Mucosa of descending colon (tissue), 3 donors: ENCODE data around the gene PIP4K2A. TPM values are rescaled to one million over a fixed set of nuclear protein-coding genes. Genes with fewer than 3 reads are reported as not detected.

Experiments
- ATAC-seq: fragments of 200-7000 bp; cut with Tn5 transposase; one replicate; pipeline ENCODE4 v1.9.1; 2020; ENCODE audit warnings: mild to moderate bottlenecking, moderate library complexity
- DNase-seq, 3 donors: peaks; one replicate each; pipeline ENCODE4 v3.0.0-alpha.2; 2020
- H3K36me3 ChIP-seq: fragments of 200-600 bp; one replicate; pipeline ENCODE4 v1.8.0; 2021; ENCODE audit warnings: low read depth, mild to moderate bottlenecking
- H3K4me1 ChIP-seq: fragments of 200-600 bp; one replicate; pipeline ENCODE4 v1.8.0; 2021; ENCODE audit warnings: low read depth, mild to moderate bottlenecking
- H3K4me3 ChIP-seq: fragments of 200-600 bp; one replicate; pipeline ENCODE4 v1.8.0; 2021; ENCODE audit warnings: mild to moderate bottlenecking
- H3K9me3 ChIP-seq: fragments of 200-600 bp; one replicate; pipeline ENCODE4 v1.8.0; 2021; ENCODE audit warnings: mild to moderate bottlenecking
- intact Hi-C, 2 donors: fragments of 100-400 bp; cut with DNase I in 1 of 2; cut with micrococcal nuclease in 1 of 2; formaldehyde crosslinking; loops; one replicate each; pipeline versions ENCODE4 v1.11.0 to v1.11.1; 2022; cut with DNase I, micrococcal nuclease
- total RNA-seq, 3 donors: library from RNA; stranded (reverse); fragmentation: NEBNext Ultra II Directional in 2 of 3; extraction: Animal tissue kit (Norgen Biotek cat#: 25700) in 2 of 3; gene quantifications; one replicate each; pipeline versions ENCODE4 v1.2.1 to v1.2.4, GENCODE V29; 2021 to 2023
- TF ChIP-seq, protein P1 (sequence below): fragments of 200-600 bp; IDR thresholded peaks from one replicate; pipeline ENCODE4 v1.8.0; 2022; ENCODE audit warnings: antibody characterized with exemption, mild to moderate bottlenecking
- donor health status: DM: no; HTN: no; CAD: no; lungs with moderate emphysema.
- donor health status: DM: no; HTN: no; CAD: no.
- donor health status: DM: no; HTN: yes; CAD: no.

The PIP4K2A gene
- total RNA-seq, 3 donors from 2014 or later, result 17.2 to 29.4 (median 21.2) TPM

DNA sequence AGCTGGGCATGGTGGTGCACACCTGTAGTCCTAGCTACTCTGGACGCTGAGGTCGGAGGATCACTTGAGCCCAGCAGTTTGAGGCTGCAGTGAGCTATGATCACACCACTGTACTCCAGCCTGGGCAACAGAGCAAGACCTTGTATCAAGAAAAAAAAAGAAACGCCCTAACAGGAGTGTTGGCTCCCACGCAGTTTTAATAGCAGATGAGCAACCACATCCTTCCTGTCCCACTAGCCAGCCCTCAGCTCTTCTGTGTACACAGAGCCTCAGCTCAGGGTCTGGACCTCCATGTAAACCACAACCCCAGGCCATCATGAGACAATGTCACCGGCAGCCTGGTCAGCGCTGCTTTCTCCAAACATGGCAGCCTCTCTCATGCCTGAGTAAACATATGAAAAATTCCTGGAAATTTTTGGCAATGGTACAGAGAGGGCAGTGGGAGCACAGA lies 108.2 kb downstream of the PIP4K2A start:
- Histone ChIP-seq H3K4me1 (no peaks in the 10 kb centered on the region), H3K36me3 (no peaks in the 10 kb centered on the region), H3K9me3 (no peaks in the 10 kb centered on the region), H3K4me3 (no peak overlapping the region)
- TF ChIP-seq, protein P1, sequence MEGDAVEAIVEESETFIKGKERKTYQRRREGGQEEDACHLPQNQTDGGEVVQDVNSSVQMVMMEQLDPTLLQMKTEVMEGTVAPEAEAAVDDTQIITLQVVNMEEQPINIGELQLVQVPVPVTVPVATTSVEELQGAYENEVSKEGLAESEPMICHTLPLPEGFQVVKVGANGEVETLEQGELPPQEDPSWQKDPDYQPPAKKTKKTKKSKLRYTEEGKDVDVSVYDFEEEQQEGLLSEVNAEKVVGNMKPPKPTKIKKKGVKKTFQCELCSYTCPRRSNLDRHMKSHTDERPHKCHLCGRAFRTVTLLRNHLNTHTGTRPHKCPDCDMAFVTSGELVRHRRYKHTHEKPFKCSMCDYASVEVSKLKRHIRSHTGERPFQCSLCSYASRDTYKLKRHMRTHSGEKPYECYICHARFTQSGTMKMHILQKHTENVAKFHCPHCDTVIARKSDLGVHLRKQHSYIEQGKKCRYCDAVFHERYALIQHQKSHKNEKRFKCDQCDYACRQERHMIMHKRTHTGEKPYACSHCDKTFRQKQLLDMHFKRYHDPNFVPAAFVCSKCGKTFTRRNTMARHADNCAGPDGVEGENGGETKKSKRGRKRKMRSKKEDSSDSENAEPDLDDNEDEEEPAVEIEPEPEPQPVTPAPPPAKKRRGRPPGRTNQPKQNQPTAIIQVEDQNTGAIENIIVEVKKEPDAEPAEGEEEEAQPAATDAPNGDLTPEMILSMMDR, result no peak
- ATAC-seq (peak; percentile 86), DNase-seq (peak in 1 of 3 donors; percentile 49)
- intact Hi-C loops, result no loop called here

DNA sequence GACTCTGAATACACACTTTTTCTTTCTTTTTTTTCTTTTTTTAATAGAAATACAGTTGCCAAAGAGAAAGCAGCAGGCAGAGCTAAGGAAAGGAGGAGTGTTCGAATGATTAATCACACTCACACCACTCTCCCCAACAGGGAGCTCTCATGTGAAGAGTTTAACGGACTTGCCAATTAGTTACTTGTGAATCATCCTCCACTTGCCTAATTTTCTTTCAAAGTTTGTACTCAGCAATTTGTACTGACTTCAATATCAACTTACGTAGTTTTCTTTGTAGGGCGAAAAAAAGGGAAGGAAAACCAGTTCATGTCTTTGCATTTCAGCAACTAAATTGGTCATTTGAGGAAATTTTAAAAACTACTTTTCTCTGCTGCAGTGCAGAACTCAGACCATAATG lies 109.2 kb downstream of the PIP4K2A start:
- H3K4me1 ChIP-seq, result no peaks in the 10 kb centered on the region
- DNase-seq (no peak), ATAC-seq (peak; percentile 52)
- H3K4me3 ChIP-seq, result no peak overlapping the region
- H3K36me3 ChIP-seq, result no peaks in the 10 kb centered on the region
- H3K9me3 ChIP-seq, result no peaks in the 10 kb centered on the region
- intact Hi-C loops, result no loop called here
- TF ChIP-seq, protein P1, result no peak

DNA sequence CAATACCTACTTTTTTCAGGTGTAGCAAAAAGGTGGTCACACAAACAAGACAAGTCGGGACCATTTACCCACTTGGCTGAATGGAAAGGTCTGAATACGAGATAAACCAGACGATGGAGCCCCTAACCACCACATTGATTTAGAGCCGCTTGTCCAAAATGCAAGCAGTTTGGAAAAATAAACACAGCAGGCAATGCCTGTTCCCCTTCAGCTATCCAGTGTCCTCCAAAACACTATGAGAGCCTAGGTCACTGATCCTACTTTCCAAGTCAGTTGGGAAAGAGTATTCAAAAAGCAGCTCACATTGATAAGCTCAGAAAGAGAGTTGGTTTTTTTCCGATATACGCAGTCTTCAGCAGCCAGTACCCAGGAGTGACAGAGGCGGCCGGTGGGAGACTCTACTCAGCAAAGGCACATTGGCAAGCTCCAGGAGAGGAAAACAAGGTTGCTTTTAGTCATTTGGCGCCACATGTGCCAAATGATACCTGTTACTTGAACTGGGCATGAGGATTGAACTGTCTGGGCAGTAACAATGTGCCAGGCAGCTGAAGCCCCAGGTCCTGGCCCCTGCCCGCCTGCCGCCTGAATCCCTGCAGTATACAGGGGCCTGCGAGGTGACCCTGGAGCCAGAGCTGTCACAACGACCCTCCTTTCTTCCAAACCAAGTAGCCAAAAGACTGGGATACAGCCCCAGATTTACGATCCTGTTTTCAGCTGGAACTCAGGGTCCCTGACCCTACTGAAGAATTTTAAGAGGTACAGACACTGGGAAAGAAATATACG lies 109.8 kb downstream of the PIP4K2A start:
- TF ChIP-seq, protein P1, result no peak
- H3K4me1 ChIP-seq, result no peaks in the 10 kb centered on the region
- no peak for ATAC-seq
- no peaks in the 10 kb centered on the region for H3K36me3 ChIP-seq
- H3K4me3 ChIP-seq, result no peak overlapping the region
- no peak for DNase-seq
- no peaks in the 10 kb centered on the region for H3K9me3 ChIP-seq
- intact Hi-C loops, result no loop called here

DNA sequence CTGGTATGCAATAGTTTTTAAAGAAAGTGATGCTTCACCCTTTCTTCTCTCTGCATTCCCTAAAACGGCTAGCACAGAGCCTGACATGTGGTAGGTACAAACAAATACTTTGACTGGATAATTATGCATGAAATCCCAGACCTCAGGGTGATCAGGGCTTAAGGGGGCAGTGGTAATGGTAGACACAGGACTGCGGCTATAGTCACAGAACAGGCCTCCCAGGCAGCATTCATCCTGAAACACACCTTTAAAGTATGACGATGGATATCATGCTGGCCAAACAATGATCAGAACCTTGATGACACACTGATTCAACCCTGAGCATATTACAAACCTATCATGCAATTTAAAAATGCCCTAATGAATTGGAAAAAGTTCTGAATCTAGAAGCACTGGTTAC lies 110.8 kb downstream of the PIP4K2A start:
- Histone ChIP-seq H3K9me3 (no peaks in the 10 kb centered on the region), H3K4me1 (no peaks in the 10 kb centered on the region), H3K4me3 (no peak overlapping the region), H3K36me3 (no peaks in the 10 kb centered on the region)
- intact Hi-C loops, result no loop called here
- no peak for DNase-seq
- no peak for ATAC-seq
- TF ChIP-seq, protein P1, result no peak

DNA sequence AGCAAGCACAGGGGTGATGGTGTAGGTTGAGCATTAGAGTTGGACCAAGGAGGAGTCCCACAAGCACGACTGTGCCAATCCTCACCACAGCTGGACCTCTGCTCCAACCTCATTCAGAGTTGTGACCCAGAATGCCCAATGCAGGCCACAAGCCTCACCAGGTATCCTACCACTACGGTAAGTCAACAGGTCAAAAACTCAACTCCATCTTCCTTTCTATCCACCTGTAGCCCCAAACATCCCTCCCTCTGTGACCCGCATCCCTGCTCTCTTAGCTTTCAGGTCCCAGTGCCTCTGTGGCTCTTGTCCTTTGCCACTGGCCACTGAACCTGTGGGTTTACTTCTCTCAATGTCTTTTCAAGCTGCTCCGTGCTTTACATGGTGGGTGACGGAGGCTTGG lies 112.8 kb downstream of the PIP4K2A start:
- DNase-seq, result no peak
- TF ChIP-seq, protein P1, result no peak
- no peak overlapping the region for H3K4me3 ChIP-seq
- ATAC-seq, result no peak
- H3K36me3 ChIP-seq, result no peaks in the 10 kb centered on the region
- no peaks in the 10 kb centered on the region for H3K9me3 ChIP-seq
- peaks cover 8% of the 10 kb centered on the region for H3K4me1 ChIP-seq
- intact Hi-C loops, result no loop called here
